ENCODE measurements around the gene VDAC1. TPM values are rescaled to one million over a fixed set of nuclear protein-coding genes. Genes with fewer than 3 reads are reported as not detected.
"Not testable (repeated sequence)": the region's sequence is repeated elsewhere in the genome, so short reads cannot be mapped to it uniquely, and the experiment has no call there.

VDAC1 gene
- 387 and 419 TPM in 2 replicates for total RNA-seq (2014; rRNA removed; shearing (Covaris generic))

GRCh38 chr5:134004626-134005416 lies at the start of gene VDAC1:
Gene VDAC1 (minus strand): TSS chr5:134004975. CDS start chr5:133993012, 11,963 bp downstream.
- peak; percentile 88 for DNase-seq (ENCODE audit: low read depth)

- DNase-seq (ENCODE audit: low read depth): peak; percentile 55
Measured at GRCh38 chr5:134053840-134054338, 49.1 kb upstream of the VDAC1 start.

- DNase-seq (ENCODE audit: low read depth): no peak
Measured at GRCh38 chr5:134053314-134053839, 48.6 kb upstream of the VDAC1 start.

GRCh38 chr5:134051305-134051704 lies 46.5 kb upstream of the VDAC1 start:
- no peak for DNase-seq (ENCODE audit: low read depth)

GRCh38 chr5:134048864-134049263 lies 44.1 kb upstream of the VDAC1 start:
- no peak for DNase-seq (ENCODE audit: low read depth)

GRCh38 chr5:134047687-134048056 lies 42.9 kb upstream of the VDAC1 start:
- DNase-seq (ENCODE audit: low read depth): no peak

GRCh38 chr5:134046801-134047686 lies 42.3 kb upstream of the VDAC1 start:
- no peak for DNase-seq (ENCODE audit: low read depth)

- DNase-seq (ENCODE audit: low read depth): no peak
Measured at GRCh38 chr5:134046330-134046729, 41.6 kb upstream of the VDAC1 start.

- DNase-seq (ENCODE audit: low read depth): no peak
Measured at GRCh38 chr5:134043793-134044792, 39.3 kb upstream of the VDAC1 start.

GRCh38 chr5:134041570-134042411 lies 37.0 kb upstream of the VDAC1 start:
- no peak for DNase-seq (ENCODE audit: low read depth)

- peak; percentile 21 for DNase-seq (ENCODE audit: low read depth)
Measured at GRCh38 chr5:134038138-134038537, 33.4 kb upstream of the VDAC1 start.

- no peak for DNase-seq (ENCODE audit: low read depth)
Measured at GRCh38 chr5:134037160-134037559, 32.4 kb upstream of the VDAC1 start.

- no peak for DNase-seq (ENCODE audit: low read depth)
Measured at GRCh38 chr5:134034326-134034725, 29.6 kb upstream of the VDAC1 start.

- not testable (repeated sequence) for DNase-seq (ENCODE audit: low read depth)
Measured at GRCh38 chr5:134030303-134030964, 25.7 kb upstream of the VDAC1 start.

- DNase-seq (ENCODE audit: low read depth): peak; percentile 68
Measured at GRCh38 chr5:134029156-134029555, 24.4 kb upstream of the VDAC1 start.

GRCh38 chr5:134028496-134028895 lies 23.7 kb upstream of the VDAC1 start:
- no peak for DNase-seq (ENCODE audit: low read depth)

- DNase-seq (ENCODE audit: low read depth): no peak
Measured at GRCh38 chr5:134027288-134027615, 22.5 kb upstream of the VDAC1 start.

- DNase-seq (ENCODE audit: low read depth): peak; percentile 62
Measured at GRCh38 chr5:134026521-134027287, 21.9 kb upstream of the VDAC1 start.

GRCh38 chr5:134025786-134026185 lies 21.0 kb upstream of the VDAC1 start:
- no peak for DNase-seq (ENCODE audit: low read depth)

Data from RPMI7951 (cell line).